Activated CD8-positive, alpha-beta memory T cell treated with anti-CD3 and anti-CD28 coated beads, Interleukin-2, amount 10 ng/mL, durations not matched to agents 7 days and 5 days (primary cell): ENCODE measurements around the gene SP8. TPM values are rescaled to one million over a fixed set of nuclear protein-coding genes. Genes with fewer than 3 reads are reported as not detected.
A peak's percentile ranks its signal among the peaks of the same experiment; 100 is the strongest.

Experiments used
- ATAC-seq: fragments of 150-1000 bp; cut with Tn5 transposase; one replicate; pipeline ENCODE4 v1.10.0; 2021; ENCODE audit warnings: moderate library complexity
- CTCF ChIA-PET: fragments of 350-600 bp; sonication (Branson Sonifier 250); formaldehyde crosslinking; loops from one replicate; lab custom pipeline; 2021; ENCODE audit warnings: antibody characterized with exemption; lab: Charles Lee
- DNase-seq: peaks from one replicate; pipeline ENCODE4 v3.0.0-alpha.2; 2020
- H3K27ac Mint-ChIP-seq: one replicate; pipeline ENCODE4 v1.8.0; 2021; ENCODE audit warnings: mild to moderate bottlenecking, mixed read lengths
- H3K27me3 Mint-ChIP-seq: one replicate; pipeline ENCODE4 v1.8.0; 2021; ENCODE audit warnings: mixed read lengths
- H3K36me3 Mint-ChIP-seq: one replicate; pipeline ENCODE4 v1.8.0; 2021; ENCODE audit warnings: mild to moderate bottlenecking, mixed read lengths
- H3K4me1 Mint-ChIP-seq: one replicate; pipeline ENCODE4 v1.8.0; 2021; ENCODE audit warnings: mixed read lengths
- H3K4me3 Mint-ChIP-seq: one replicate; pipeline ENCODE4 v1.8.0; 2021; ENCODE audit warnings: mild to moderate bottlenecking, moderate library complexity, mixed read lengths
- H3K9me3 Mint-ChIP-seq: one replicate; pipeline ENCODE4 v1.8.0; 2022; ENCODE audit warnings: low read depth, mixed read lengths
- total RNA-seq, 2 experiments: library from RNA; stranded (reverse); gene quantifications; one replicate each; pipeline ENCODE4 v1.2.3, GENCODE V29; 2021

SP8 gene
- total RNA-seq, 2 experiments from 2014 or later, result not detected

DNA sequence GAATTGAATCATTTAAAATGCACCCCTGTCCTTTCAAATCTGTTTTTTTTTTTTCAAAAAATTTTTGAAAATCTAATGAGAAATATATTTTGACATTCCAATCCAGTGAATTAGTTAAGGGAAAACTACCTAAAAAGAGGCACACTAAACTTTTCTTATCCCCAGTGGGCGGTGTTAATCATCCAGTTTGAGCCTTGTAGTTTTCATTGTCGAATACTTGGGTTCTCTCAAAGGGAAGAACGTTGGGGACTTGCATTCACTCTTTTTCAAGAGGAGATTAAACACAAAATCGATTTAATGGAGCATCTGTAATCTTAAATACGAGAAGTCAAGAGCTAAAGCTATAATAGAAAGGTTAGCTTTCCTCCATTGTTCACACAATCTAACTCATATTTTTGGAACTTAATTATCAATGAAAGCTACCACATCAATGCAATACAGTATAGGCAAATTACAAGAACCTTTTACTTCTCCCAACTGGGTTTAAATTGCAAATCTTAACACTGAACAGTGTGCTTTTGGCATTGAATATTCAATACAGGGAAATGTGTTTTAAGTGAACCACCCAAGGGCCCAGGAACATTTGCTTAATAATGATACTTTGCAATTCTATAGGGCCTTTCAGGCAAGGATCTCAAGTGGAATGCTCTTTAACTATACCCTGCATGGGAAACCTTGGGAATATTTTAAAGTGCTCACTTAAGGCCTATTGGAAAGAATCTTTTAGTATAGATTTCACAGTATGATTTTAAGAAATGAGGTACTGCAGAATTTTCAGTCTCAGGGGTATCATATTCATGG lies 13.1 kb upstream of the SP8 start:
- no peak for ATAC-seq
- H3K36me3 Mint-ChIP-seq, result no peaks in the 10 kb centered on the region
- CTCF ChIA-PET, result no interaction called here
- no peak overlapping the region for H3K27ac Mint-ChIP-seq
- H3K9me3 Mint-ChIP-seq, result no peaks in the 10 kb centered on the region
- H3K4me1 Mint-ChIP-seq, result peaks cover 16% of the 10 kb centered on the region
- no peak for DNase-seq
- no peak overlapping the region for H3K4me3 Mint-ChIP-seq
- H3K27me3 Mint-ChIP-seq, result peaks cover 45% of the 10 kb centered on the region

- H3K27me3 Mint-ChIP-seq, result peaks cover 53% of the 10 kb centered on the region
- H3K36me3 Mint-ChIP-seq, result no peaks in the 10 kb centered on the region
- ATAC-seq, result no peak
- H3K4me1 Mint-ChIP-seq, result peaks cover 16% of the 10 kb centered on the region
- DNase-seq, result no peak
- peak overlapping the region; percentile 39 for H3K4me3 Mint-ChIP-seq
- CTCF ChIA-PET, result no interaction called here
- H3K27ac Mint-ChIP-seq, result no peak overlapping the region
- no peaks in the 10 kb centered on the region for H3K9me3 Mint-ChIP-seq
These were observed 12.0 kb upstream of the SP8 start for GRCh38 chr7:20798694-20799121.

GRCh38 chr7:20798081-20798693 lies 11.5 kb upstream of the SP8 start:
- Mint-ChIP-seq H3K9me3 (no peaks in the 10 kb centered on the region), H3K36me3 (no peaks in the 10 kb centered on the region), H3K27me3 (peaks cover 58% of the 10 kb centered on the region), H3K4me1 (peaks cover 16% of the 10 kb centered on the region), H3K4me3 (no peak overlapping the region), H3K27ac (no peak overlapping the region)
- ATAC-seq, result peak; percentile 86
- CTCF ChIA-PET, result no interaction called here
- DNase-seq, result no peak

DNA sequence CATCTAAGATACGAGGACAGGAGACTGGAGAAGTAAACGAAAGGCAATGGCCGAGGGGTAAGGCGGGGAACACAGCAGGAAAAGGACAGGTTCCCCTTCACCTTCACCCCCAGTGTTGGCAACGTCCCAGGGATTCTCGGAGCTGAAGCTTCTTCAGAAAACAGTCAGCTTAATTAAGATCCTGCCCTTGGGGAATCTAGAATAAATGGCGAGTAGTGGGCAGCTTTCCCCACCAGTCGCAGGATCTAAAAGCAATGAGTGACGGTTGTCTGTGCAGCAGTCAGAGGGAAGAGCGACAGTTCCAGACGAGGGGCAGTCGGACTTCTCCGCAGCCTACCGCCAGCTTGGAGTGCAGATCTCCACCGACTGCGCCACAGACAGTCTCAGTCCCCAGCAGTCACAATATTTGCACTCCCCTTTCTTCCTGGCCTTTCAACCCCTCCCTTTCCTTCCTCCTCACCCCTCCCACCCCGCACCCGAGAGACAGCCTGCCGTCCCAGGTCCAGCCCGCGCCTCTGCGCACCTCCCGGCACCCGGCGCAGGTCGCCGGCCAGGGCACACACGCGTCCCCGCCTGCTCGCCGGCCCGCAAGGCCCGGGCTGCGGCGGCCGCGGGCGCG lies 10.9 kb upstream of the SP8 start:
- H3K4me3 Mint-ChIP-seq, result peak overlapping the region; percentile 78
- H3K9me3 Mint-ChIP-seq, result no peaks in the 10 kb centered on the region
- H3K27me3 Mint-ChIP-seq, result peaks cover 63% of the 10 kb centered on the region
- H3K27ac Mint-ChIP-seq, result peak overlapping the region; percentile 73
- H3K36me3 Mint-ChIP-seq, result no peaks in the 10 kb centered on the region
- peaks cover 16% of the 10 kb centered on the region for H3K4me1 Mint-ChIP-seq
- peak; percentile 77 for ATAC-seq
- no peak for DNase-seq
- CTCF ChIA-PET, result interaction anchor here (1.4 kb wide), 1 partner anchor 20 kb away, joined by 3 read pairs; no protein-coding TSS in a partner anchor

GRCh38 chr7:20797042-20797461 lies 10.4 kb upstream of the SP8 start:
- peaks cover 68% of the 10 kb centered on the region for H3K27me3 Mint-ChIP-seq

GRCh38 chr7:20796500-20796899 lies 9.8 kb upstream of the SP8 start:
- no peak for DNase-seq
- CTCF ChIA-PET, result interaction anchor here (1.0 to 1.4 kb wide), 2 partner anchors 11 to 19 kb away, joined by 3 to 5 read pairs; no protein-coding TSS in a partner anchor
- H3K4me3 Mint-ChIP-seq, result no peak overlapping the region
- ATAC-seq, result no peak
- H3K27ac Mint-ChIP-seq, result no peak overlapping the region
- peaks cover 73% of the 10 kb centered on the region for H3K27me3 Mint-ChIP-seq
- H3K4me1 Mint-ChIP-seq, result peaks cover 16% of the 10 kb centered on the region
- H3K9me3 Mint-ChIP-seq, result no peaks in the 10 kb centered on the region
- H3K36me3 Mint-ChIP-seq, result no peaks in the 10 kb centered on the region

More at GRCh38 chr7:20797042-20797461, 10.4 kb upstream of the SP8 start:
- Mint-ChIP-seq H3K9me3 (no peaks in the 10 kb centered on the region), H3K4me1 (peaks cover 16% of the 10 kb centered on the region), H3K27ac (no peak overlapping the region), H3K4me3 (peak overlapping the region; percentile 78), H3K36me3 (no peaks in the 10 kb centered on the region)
- ATAC-seq (no peak), DNase-seq (no peak)
- CTCF ChIA-PET, result interaction anchor here (1.4 kb wide), 1 partner anchor 20 kb away, joined by 3 read pairs; no protein-coding TSS in a partner anchor

GRCh38 chr7:20795881-20796280 lies 9.2 kb upstream of the SP8 start:
- no peaks in the 10 kb centered on the region for H3K36me3 Mint-ChIP-seq
- H3K4me1 Mint-ChIP-seq, result peaks cover 18% of the 10 kb centered on the region

GRCh38 chr7:20795361-20795760 lies 8.7 kb upstream of the SP8 start:
- Mint-ChIP-seq H3K4me1 (peaks cover 18% of the 10 kb centered on the region), H3K27me3 (peaks cover 84% of the 10 kb centered on the region), H3K36me3 (no peaks in the 10 kb centered on the region), H3K9me3 (no peaks in the 10 kb centered on the region), H3K4me3 (no peak overlapping the region), H3K27ac (no peak overlapping the region)
- no peak for DNase-seq
- CTCF ChIA-PET, result no interaction called here
- ATAC-seq, result no peak

More at GRCh38 chr7:20795881-20796280, 9.2 kb upstream of the SP8 start:
- Mint-ChIP-seq H3K9me3 (no peaks in the 10 kb centered on the region), H3K4me3 (no peak overlapping the region), H3K27ac (no peak overlapping the region), H3K27me3 (peaks cover 80% of the 10 kb centered on the region)
- CTCF ChIA-PET, result interaction anchor here (1.0 to 1.4 kb wide), 2 partner anchors 11 to 19 kb away, joined by 3 to 5 read pairs; no protein-coding TSS in a partner anchor
- ATAC-seq (no peak), DNase-seq (no peak)

GRCh38 chr7:20794676-20795075 lies 8.0 kb upstream of the SP8 start:
- CTCF ChIA-PET, result no interaction called here
- Mint-ChIP-seq H3K9me3 (no peaks in the 10 kb centered on the region), H3K36me3 (no peaks in the 10 kb centered on the region), H3K27me3 (peaks cover 84% of the 10 kb centered on the region), H3K27ac (no peak overlapping the region), H3K4me3 (no peak overlapping the region), H3K4me1 (peaks cover 18% of the 10 kb centered on the region)
- ATAC-seq (no peak), DNase-seq (no peak)

DNA sequence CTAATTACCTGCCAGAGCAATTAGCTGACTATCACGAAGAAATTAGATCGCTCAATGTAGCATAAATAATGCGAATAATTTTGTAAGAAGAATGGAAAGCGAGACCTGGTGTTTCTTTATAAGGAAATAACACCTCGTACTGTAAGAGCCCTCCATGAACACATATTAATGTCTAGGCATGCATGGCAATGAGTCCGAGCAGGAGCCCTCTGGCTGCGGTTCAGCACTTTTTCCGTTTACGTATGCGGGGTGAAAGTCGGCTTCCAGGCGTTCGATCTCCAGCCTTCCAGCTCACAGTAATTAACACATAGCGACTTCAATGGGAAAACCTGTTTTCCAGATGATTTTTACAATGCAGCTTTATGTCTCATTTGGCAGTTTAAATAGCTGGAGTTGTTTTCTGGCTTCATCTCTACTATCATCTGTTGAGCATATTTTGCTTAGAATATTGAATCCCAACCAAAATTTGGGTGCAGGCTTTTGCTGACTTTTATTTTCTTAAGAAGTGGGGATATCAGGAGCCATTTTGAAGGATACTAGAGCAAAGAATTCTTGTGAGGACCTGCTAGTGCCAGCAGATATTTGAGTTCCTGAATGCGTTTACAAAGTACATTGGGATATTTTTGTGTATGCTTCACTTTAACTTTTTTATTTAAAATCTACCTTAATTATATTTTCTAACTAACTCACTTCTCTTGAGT lies 7.2 kb upstream of the SP8 start:
- no peak overlapping the region for H3K4me3 Mint-ChIP-seq
- H3K27ac Mint-ChIP-seq, result no peak overlapping the region
- peaks cover 16% of the 10 kb centered on the region for H3K4me1 Mint-ChIP-seq
- H3K9me3 Mint-ChIP-seq, result no peaks in the 10 kb centered on the region
- DNase-seq (no peak), ATAC-seq (no peak)
- H3K27me3 Mint-ChIP-seq, result peaks cover 80% of the 10 kb centered on the region
- no peaks in the 10 kb centered on the region for H3K36me3 Mint-ChIP-seq
- CTCF ChIA-PET, result no interaction called here

DNA sequence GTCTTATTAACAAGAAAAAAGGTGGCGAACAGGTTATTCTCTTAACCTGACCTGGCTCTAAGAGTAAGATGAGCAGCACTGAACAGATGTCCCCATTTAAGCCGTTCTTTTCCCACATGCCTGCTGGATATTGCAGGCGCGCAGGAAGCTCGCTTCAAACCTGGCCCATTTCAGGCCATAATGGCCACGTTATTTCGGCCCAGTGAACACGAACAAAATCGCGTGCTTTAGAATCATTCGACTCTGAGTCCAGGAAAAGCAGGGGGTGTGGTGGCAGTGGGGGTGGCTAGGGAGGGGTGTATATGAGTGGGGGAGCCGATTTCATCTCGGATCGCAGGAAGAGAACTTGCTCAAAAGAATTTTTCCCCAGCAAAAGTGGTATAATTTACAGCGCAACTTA lies 6.6 kb upstream of the SP8 start:
- Mint-ChIP-seq H3K36me3 (no peaks in the 10 kb centered on the region), H3K4me1 (peaks cover 13% of the 10 kb centered on the region), H3K27me3 (peaks cover 83% of the 10 kb centered on the region), H3K27ac (no peak overlapping the region), H3K4me3 (no peak overlapping the region), H3K9me3 (no peaks in the 10 kb centered on the region)
- DNase-seq, result no peak
- ATAC-seq, result no peak
- CTCF ChIA-PET, result no interaction called here

DNA sequence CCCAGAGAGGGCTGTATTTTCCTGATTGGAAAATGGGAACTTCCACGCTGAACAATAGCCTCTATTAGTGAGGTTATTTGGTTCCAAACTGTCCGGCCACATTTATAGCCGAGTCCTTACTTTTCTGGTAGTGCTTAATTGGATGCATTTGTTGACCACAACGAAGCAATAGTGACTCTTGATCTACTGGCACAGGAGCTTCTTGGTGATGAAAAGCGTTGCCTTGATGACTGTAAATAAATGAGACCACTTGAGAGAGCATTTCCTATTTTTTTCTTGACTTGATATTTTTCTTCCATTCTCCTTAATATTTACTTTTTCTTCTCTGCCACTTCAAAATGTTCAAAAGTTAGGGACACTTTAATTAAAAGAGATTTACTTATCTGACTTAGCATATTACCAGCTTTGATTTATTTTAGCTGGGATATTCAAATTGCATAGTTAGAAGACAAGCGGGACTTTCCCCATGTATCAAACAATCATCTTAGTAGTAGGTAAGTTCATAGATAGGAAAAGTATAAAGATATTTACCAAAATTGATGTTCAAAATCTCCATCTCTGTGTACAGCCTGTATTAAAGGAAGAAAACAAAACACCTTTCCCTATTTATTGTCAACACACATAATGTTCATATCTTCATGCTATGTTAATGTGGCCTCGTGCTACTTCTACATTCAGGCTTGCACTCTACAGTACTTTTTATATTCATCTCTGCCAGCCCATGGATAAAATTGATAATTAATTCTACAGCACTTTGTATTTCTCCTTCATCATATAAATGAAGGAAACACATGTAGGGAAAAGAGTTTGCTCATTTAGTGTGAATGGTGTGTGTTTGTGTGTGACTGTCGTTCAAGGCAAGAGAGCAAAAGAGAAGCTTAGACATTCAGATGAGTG lies 5.1 kb upstream of the SP8 start:
- ATAC-seq (no peak), DNase-seq (no peak)
- no peak overlapping the region for H3K4me3 Mint-ChIP-seq
- H3K27ac Mint-ChIP-seq, result no peak overlapping the region
- peaks cover 10% of the 10 kb centered on the region for H3K4me1 Mint-ChIP-seq
- no peaks in the 10 kb centered on the region for H3K9me3 Mint-ChIP-seq
- CTCF ChIA-PET, result no interaction called here
- H3K36me3 Mint-ChIP-seq, result peaks cover 5% of the 10 kb centered on the region
- peaks cover 87% of the 10 kb centered on the region for H3K27me3 Mint-ChIP-seq
